VCaP (cell line): Measurements from ENCODE around the gene HS1BP3.

ENCODE experiments used
- H3K27ac ChIP-seq: fragments of 450-650 bp; 2 replicates; pipeline ENCODE4 v1.5.1; 2017
- TF ChIP-seq, protein P1 (sequence below): fragments of 450-650 bp; conservative IDR thresholded peaks from 2 replicates; pipeline ENCODE4 v1.5.1; 2017; ENCODE audit warnings: mild to moderate bottlenecking, moderate library complexity

The HS1BP3 gene

GRCh38 chr2:20661421-20662307, 10.8 kb upstream of the HS1BP3 start:
- TF ChIP-seq, protein P1, sequence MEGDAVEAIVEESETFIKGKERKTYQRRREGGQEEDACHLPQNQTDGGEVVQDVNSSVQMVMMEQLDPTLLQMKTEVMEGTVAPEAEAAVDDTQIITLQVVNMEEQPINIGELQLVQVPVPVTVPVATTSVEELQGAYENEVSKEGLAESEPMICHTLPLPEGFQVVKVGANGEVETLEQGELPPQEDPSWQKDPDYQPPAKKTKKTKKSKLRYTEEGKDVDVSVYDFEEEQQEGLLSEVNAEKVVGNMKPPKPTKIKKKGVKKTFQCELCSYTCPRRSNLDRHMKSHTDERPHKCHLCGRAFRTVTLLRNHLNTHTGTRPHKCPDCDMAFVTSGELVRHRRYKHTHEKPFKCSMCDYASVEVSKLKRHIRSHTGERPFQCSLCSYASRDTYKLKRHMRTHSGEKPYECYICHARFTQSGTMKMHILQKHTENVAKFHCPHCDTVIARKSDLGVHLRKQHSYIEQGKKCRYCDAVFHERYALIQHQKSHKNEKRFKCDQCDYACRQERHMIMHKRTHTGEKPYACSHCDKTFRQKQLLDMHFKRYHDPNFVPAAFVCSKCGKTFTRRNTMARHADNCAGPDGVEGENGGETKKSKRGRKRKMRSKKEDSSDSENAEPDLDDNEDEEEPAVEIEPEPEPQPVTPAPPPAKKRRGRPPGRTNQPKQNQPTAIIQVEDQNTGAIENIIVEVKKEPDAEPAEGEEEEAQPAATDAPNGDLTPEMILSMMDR: peak; percentile 95
- H3K27ac ChIP-seq: no peak overlapping the region

- TF ChIP-seq, protein P1: no peak
- H3K27ac ChIP-seq: no peak overlapping the region
Observed at GRCh38 chr2:20660506-20661420, 9.9 kb upstream of the HS1BP3 start.

- TF ChIP-seq, protein P1: no peak
- H3K27ac ChIP-seq: no peak overlapping the region
Observed at GRCh38 chr2:20657522-20658235, 6.8 kb upstream of the HS1BP3 start.

GRCh38 chr2:20656561-20656960, 5.7 kb upstream of the HS1BP3 start:
- TF ChIP-seq, protein P1: no peak
- no peak overlapping the region for H3K27ac ChIP-seq

DNA sequence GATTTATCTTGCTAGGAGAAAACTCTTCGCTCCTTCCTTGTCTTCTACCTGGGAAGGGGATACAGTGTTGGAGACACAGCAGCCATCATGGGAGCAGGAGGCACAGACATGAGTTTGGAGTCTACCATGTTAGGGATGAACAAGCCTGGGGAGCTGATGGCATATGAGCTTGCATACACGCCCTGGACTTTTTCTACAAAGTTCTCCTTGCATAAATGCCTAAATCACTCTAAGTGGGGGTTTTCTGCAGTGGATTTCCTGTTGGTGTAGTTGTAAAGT, 3.6 kb upstream of the HS1BP3 start:
- TF ChIP-seq, protein P1: no peak
- no peak overlapping the region for H3K27ac ChIP-seq

GRCh38 chr2:20653695-20654534, 3.0 kb upstream of the HS1BP3 start:
- H3K27ac ChIP-seq: no peak overlapping the region

More at GRCh38 chr2:20653695-20654534, 3.0 kb upstream of the HS1BP3 start:
- TF ChIP-seq, protein P1: no peak
